ENCODE results near the gene CHAC1.

GRCh38 chr15:40908095-40908494 lies 45.2 kb upstream of the CHAC1 start:
- TF ChIP-seq CTCF (IDR thresholded peaks at IDR 0.05) (no peak), POLR2A (IDR thresholded peaks at IDR 0.05) (no peak)
